ENCODE results near the gene PDPK1.
"Not testable (repeated sequence)": the region's sequence is repeated elsewhere in the genome, so short reads cannot be mapped to it uniquely, and the experiment has no call there.

Gene PDPK1

GRCh38 chr16:2550283-2550878 lies 12.6 kb downstream of the PDPK1 start:
- not testable (repeated sequence) for DNase-seq

- not testable (repeated sequence) for DNase-seq
Measured at GRCh38 chr16:2551420-2551889, 13.6 kb downstream of the PDPK1 start.

- DNase-seq: not testable (repeated sequence)
Measured at GRCh38 chr16:2554709-2555425, 17.0 kb downstream of the PDPK1 start.

GRCh38 chr16:2557150-2557549 lies 19.3 kb downstream of the PDPK1 start:
- not testable (repeated sequence) for DNase-seq

- not testable (repeated sequence) for DNase-seq
Measured at GRCh38 chr16:2560131-2560797, 22.4 kb downstream of the PDPK1 start.

GRCh38 chr16:2560798-2561133 lies 22.9 kb downstream of the PDPK1 start:
- DNase-seq: not testable (repeated sequence)

- DNase-seq: not testable (repeated sequence)
Measured at GRCh38 chr16:2567506-2567905, 29.7 kb downstream of the PDPK1 start.

- not testable (repeated sequence) for DNase-seq
Measured at GRCh38 chr16:2568573-2568972, 30.8 kb downstream of the PDPK1 start.

- not testable (repeated sequence) for DNase-seq
Measured at GRCh38 chr16:2572704-2573103, 34.9 kb downstream of the PDPK1 start.

GRCh38 chr16:2575839-2576238 lies 38.0 kb downstream of the PDPK1 start:
- DNase-seq: not testable (repeated sequence)

- not testable (repeated sequence) for DNase-seq
Measured at GRCh38 chr16:2577044-2577443, 39.2 kb downstream of the PDPK1 start.

GRCh38 chr16:2578905-2579304 lies 41.1 kb downstream of the PDPK1 start:
- not testable (repeated sequence) for DNase-seq

GRCh38 chr16:2580143-2580542 lies 42.3 kb downstream of the PDPK1 start:
- not testable (repeated sequence) for DNase-seq

GRCh38 chr16:2580818-2581217 lies 43.0 kb downstream of the PDPK1 start:
- not testable (repeated sequence) for DNase-seq

- DNase-seq: no peak
Measured at GRCh38 chr16:2584729-2585650, 47.2 kb downstream of the PDPK1 start.

GRCh38 chr16:2585651-2586081 lies 47.8 kb downstream of the PDPK1 start:
- DNase-seq: no peak

GRCh38 chr16:2586241-2586640 lies 48.4 kb downstream of the PDPK1 start:
- DNase-seq: no peak

- DNase-seq: no peak
Measured at GRCh38 chr16:2586901-2587480, 49.2 kb downstream of the PDPK1 start.

GRCh38 chr16:2587891-2588565 lies 50.2 kb downstream of the PDPK1 start:
- no peak for DNase-seq

- DNase-seq: no peak
Measured at GRCh38 chr16:2591476-2592240, 53.8 kb downstream of the PDPK1 start.

GRCh38 chr16:2592786-2593185 lies 55.0 kb downstream of the PDPK1 start:
- DNase-seq: no peak

Measured in NCI-H1417 treated with DMSO at 0.1 percent for 48 hours (cell line).